Lower lobe of right lung (tissue), 2 donors: Measurements from ENCODE around the gene TMEM9. TPM values are rescaled to one million over a fixed set of nuclear protein-coding genes. Genes with fewer than 3 reads are reported as not detected.

Source experiments
- ATAC-seq, 2 donors: fragments of 200-7000 bp; cut with Tn5 transposase; one replicate each; pipeline ENCODE4 v1.9.1; 2020 to 2022; ENCODE audit warnings: mild to moderate bottlenecking in 2 of 2, moderate library complexity in 2 of 2
- DNase-seq: peaks from one replicate; pipeline ENCODE4 v3.0.0-alpha.2; 2020
- H3K27ac ChIP-seq: fragments of 200-600 bp; one replicate; pipeline ENCODE4 v1.8.0; 2022
- H3K27me3 ChIP-seq: fragments of 200-600 bp; one replicate; pipeline ENCODE4 v1.8.0; 2022; ENCODE audit warnings: low read depth
- H3K36me3 ChIP-seq: fragments of 200-600 bp; one replicate; pipeline ENCODE4 v1.8.0; 2022; ENCODE audit warnings: mild to moderate bottlenecking
- H3K4me1 ChIP-seq: fragments of 200-600 bp; one replicate; pipeline ENCODE4 v1.8.0; 2022
- H3K4me3 ChIP-seq: fragments of 200-600 bp; one replicate; pipeline ENCODE4 v1.8.0; 2022; ENCODE audit warnings: mild to moderate bottlenecking
- H3K9me3 ChIP-seq: fragments of 200-600 bp; one replicate; pipeline ENCODE4 v1.8.0; 2022
- CTCF ChIP-seq: fragments of 200-600 bp; IDR thresholded peaks from one replicate; pipeline ENCODE4 v1.8.0; 2022; ENCODE audit warnings: antibody characterized with exemption, mild to moderate bottlenecking
- intact Hi-C: fragments of 100-400 bp; cut with DNase I; formaldehyde crosslinking; loops from one replicate; pipeline ENCODE4 v1.11.0; 2022
- total RNA-seq: library from RNA; stranded (reverse); fragmentation: NEBNext Ultra II Directional; extraction: Animal tissue kit (Norgen Biotek cat#: 25700); gene quantifications from one replicate; pipeline ENCODE4 v1.2.1, GENCODE V29; 2021
- donor health status: DM: no; HTN: yes; CAD: no; lungs with severe emphysema.

TMEM9 gene
- total RNA-seq, 1 donor from 2014 or later, result 47.9 TPM

GRCh38 chr1:201141418-201141817, 12.9 kb downstream of the TMEM9 start:
- Histone ChIP-seq H3K36me3 (peaks cover 80% of the 10 kb centered on the region), H3K4me3 (no peak overlapping the region), H3K27ac (no peak overlapping the region), H3K9me3 (no peaks in the 10 kb centered on the region), H3K4me1 (no peaks in the 10 kb centered on the region), H3K27me3 (no peaks in the 10 kb centered on the region)
- TF ChIP-seq CTCF, result no peak
- DNase-seq, result no peak
- intact Hi-C loops, result no loop called here
- no peak for ATAC-seq

- Histone ChIP-seq H3K27me3 (no peaks in the 10 kb centered on the region), H3K4me3 (no peak overlapping the region), H3K27ac (no peak overlapping the region), H3K4me1 (no peaks in the 10 kb centered on the region), H3K9me3 (no peaks in the 10 kb centered on the region), H3K36me3 (peaks cover 80% of the 10 kb centered on the region)
- intact Hi-C loops, result no loop called here
- ATAC-seq (no peak), DNase-seq (no peak)
- TF ChIP-seq CTCF, result no peak
These were observed 13.4 kb downstream of the TMEM9 start for GRCh38 chr1:201140941-201141260.

DNA sequence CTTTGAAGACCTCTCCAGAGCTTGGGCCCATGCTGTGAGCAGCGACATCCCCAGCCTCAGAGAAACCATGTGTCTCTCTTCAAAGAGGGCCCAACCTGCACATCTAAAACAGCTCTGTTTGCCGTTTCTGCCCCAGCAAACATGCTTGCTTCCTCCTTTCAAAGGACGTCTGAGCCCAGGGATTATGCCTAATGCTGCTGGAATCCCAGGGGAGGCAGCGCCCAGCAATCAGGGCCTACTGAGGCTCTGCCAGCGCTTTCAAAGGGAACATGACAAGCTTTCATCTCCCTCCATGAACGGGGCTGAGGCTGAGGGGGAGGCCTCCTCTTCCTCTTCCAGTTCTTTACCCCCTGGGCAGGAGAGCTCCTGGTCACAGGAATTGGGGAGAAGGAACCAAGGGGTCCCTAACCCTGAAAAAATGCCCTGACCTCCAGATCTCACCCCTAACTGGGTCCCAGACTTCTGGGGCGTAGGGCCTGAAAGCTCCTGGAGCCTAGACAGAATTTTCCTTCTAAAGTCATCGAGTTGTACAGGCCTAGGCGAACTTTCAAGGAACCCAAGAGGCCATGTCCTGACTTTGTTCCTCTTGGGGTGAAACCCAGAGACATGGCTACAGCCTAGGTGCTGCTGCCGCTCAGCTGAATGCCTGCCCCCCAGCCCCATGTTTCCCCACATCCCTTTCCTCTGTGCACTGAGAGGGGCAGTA, 13.9 kb downstream of the TMEM9 start:
- no peaks in the 10 kb centered on the region for H3K4me1 ChIP-seq
- intact Hi-C loops, result no loop called here
- H3K4me3 ChIP-seq, result no peak overlapping the region
- no peak overlapping the region for H3K27ac ChIP-seq
- no peak for TF ChIP-seq CTCF
- DNase-seq (no peak), ATAC-seq (no peak)
- peaks cover 80% of the 10 kb centered on the region for H3K36me3 ChIP-seq
- H3K9me3 ChIP-seq, result no peaks in the 10 kb centered on the region
- H3K27me3 ChIP-seq, result no peaks in the 10 kb centered on the region

GRCh38 chr1:201139756-201140155, 14.5 kb downstream of the TMEM9 start:
- no peaks in the 10 kb centered on the region for H3K9me3 ChIP-seq
- no peak for TF ChIP-seq CTCF
- intact Hi-C loops, result no loop called here
- H3K27me3 ChIP-seq, result no peaks in the 10 kb centered on the region
- H3K27ac ChIP-seq, result no peak overlapping the region
- no peak for ATAC-seq
- no peak for DNase-seq
- no peak overlapping the region for H3K4me3 ChIP-seq
- H3K36me3 ChIP-seq, result peaks cover 80% of the 10 kb centered on the region
- H3K4me1 ChIP-seq, result no peaks in the 10 kb centered on the region

DNA sequence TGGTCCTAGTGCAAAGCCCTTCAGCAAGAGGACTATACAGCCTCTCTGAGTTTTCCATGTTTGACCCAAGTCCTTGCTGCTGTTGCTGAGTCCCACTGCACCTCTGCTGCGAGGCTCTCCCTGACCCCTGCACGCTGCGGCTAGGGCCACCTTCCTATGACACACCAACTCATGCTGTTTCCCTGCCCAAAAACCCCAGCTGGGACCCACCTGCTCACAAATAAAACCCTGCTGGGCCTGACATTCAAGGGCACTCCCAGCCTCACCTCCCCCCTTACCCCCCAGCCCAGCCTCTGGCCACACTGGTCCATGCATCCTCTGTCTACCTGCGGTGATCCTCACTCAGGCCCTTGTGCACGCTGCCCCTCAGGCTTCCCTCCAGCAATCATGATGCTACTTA, 15.0 kb downstream of the TMEM9 start:
- intact Hi-C loops, result no loop called here
- H3K4me3 ChIP-seq, result no peak overlapping the region
- DNase-seq (no peak), ATAC-seq (no peak)
- TF ChIP-seq CTCF, result no peak
- H3K27me3 ChIP-seq, result no peaks in the 10 kb centered on the region
- H3K27ac ChIP-seq, result no peak overlapping the region
- H3K9me3 ChIP-seq, result no peaks in the 10 kb centered on the region
- no peaks in the 10 kb centered on the region for H3K4me1 ChIP-seq
- peaks cover 78% of the 10 kb centered on the region for H3K36me3 ChIP-seq
